H1 (cell line): Measurements from ENCODE around the gene OR4N2. TPM values are rescaled to one million over a fixed set of nuclear protein-coding genes. Genes with fewer than 3 reads are reported as not detected.

Experiments
- ATF3 ChIP-seq: IDR thresholded peaks from 2 replicates; pipeline ENCODE4 v1.6.1; 2011; ENCODE audit warnings: low read depth, mild to moderate bottlenecking, low read length; ENCODE audit not compliant: insufficient read depth
- EGR1 ChIP-seq: IDR thresholded peaks from 2 replicates; pipeline ENCODE4 v1.6.1; 2011; ENCODE audit warnings: low read depth, low read length, borderline replicate concordance
- RBBP5 ChIP-seq: IDR thresholded peaks from 2 replicates; pipeline ENCODE4 v1.7.1; 2012; ENCODE audit warnings: low read depth, mild to moderate bottlenecking, inconsistent platforms, low read length, moderate library complexity, borderline replicate concordance
- TBP ChIP-seq: IDR thresholded peaks from 2 replicates; pipeline ENCODE4 v1.6.1; 2011; ENCODE audit warnings: low read depth, low read length, improper control_type of control experiment
- polyA plus RNA-seq, 7 experiments: library from polyadenylated mRNA; depleted of rRNA in 3 of 7; stranded (reverse) in 5 of 7; unstranded in 2 of 7; fragments of >200 nt in 5 of 7; fragments of 200-250 nt in 2 of 7; gene quantifications; 1 replicate in 5 of 7; 2 replicates in 1 of 7; 4 replicates in 1 of 7; pipeline versions ENCODE4 v1.2.1 to v1.2.3, GENCODE V29; 2011 to 2013; ENCODE audit warnings: missing spikeins in 2 of 7, mixed read lengths in 2 of 7
- total RNA-seq: library from RNA; stranded (reverse); fragmentation: NEBNext Ultra II Directional; extraction: Animal tissue kit (Norgen Biotek cat#: 25700); gene quantifications from 2 replicates; pipeline ENCODE4 v1.2.1, GENCODE V29; 2021
- TF ChIP-seq, protein P1 (sequence below): fragments of 300-600 bp; sonication (generic); IDR thresholded peaks from 2 replicates; pipeline ENCODE4 v1.7.1; 2012; ENCODE audit warnings: low read length, moderate library complexity, mild to moderate bottlenecking, inconsistent platforms; ENCODE audit not compliant: insufficient replicate concordance

OR4N2 gene
- total and polyA plus RNA-seq, 2 of the 8 experiments (the other 6 are each of a cell fraction or from before 2014, with no cell fraction given) = not detected

- TF ChIP-seq, protein P1, sequence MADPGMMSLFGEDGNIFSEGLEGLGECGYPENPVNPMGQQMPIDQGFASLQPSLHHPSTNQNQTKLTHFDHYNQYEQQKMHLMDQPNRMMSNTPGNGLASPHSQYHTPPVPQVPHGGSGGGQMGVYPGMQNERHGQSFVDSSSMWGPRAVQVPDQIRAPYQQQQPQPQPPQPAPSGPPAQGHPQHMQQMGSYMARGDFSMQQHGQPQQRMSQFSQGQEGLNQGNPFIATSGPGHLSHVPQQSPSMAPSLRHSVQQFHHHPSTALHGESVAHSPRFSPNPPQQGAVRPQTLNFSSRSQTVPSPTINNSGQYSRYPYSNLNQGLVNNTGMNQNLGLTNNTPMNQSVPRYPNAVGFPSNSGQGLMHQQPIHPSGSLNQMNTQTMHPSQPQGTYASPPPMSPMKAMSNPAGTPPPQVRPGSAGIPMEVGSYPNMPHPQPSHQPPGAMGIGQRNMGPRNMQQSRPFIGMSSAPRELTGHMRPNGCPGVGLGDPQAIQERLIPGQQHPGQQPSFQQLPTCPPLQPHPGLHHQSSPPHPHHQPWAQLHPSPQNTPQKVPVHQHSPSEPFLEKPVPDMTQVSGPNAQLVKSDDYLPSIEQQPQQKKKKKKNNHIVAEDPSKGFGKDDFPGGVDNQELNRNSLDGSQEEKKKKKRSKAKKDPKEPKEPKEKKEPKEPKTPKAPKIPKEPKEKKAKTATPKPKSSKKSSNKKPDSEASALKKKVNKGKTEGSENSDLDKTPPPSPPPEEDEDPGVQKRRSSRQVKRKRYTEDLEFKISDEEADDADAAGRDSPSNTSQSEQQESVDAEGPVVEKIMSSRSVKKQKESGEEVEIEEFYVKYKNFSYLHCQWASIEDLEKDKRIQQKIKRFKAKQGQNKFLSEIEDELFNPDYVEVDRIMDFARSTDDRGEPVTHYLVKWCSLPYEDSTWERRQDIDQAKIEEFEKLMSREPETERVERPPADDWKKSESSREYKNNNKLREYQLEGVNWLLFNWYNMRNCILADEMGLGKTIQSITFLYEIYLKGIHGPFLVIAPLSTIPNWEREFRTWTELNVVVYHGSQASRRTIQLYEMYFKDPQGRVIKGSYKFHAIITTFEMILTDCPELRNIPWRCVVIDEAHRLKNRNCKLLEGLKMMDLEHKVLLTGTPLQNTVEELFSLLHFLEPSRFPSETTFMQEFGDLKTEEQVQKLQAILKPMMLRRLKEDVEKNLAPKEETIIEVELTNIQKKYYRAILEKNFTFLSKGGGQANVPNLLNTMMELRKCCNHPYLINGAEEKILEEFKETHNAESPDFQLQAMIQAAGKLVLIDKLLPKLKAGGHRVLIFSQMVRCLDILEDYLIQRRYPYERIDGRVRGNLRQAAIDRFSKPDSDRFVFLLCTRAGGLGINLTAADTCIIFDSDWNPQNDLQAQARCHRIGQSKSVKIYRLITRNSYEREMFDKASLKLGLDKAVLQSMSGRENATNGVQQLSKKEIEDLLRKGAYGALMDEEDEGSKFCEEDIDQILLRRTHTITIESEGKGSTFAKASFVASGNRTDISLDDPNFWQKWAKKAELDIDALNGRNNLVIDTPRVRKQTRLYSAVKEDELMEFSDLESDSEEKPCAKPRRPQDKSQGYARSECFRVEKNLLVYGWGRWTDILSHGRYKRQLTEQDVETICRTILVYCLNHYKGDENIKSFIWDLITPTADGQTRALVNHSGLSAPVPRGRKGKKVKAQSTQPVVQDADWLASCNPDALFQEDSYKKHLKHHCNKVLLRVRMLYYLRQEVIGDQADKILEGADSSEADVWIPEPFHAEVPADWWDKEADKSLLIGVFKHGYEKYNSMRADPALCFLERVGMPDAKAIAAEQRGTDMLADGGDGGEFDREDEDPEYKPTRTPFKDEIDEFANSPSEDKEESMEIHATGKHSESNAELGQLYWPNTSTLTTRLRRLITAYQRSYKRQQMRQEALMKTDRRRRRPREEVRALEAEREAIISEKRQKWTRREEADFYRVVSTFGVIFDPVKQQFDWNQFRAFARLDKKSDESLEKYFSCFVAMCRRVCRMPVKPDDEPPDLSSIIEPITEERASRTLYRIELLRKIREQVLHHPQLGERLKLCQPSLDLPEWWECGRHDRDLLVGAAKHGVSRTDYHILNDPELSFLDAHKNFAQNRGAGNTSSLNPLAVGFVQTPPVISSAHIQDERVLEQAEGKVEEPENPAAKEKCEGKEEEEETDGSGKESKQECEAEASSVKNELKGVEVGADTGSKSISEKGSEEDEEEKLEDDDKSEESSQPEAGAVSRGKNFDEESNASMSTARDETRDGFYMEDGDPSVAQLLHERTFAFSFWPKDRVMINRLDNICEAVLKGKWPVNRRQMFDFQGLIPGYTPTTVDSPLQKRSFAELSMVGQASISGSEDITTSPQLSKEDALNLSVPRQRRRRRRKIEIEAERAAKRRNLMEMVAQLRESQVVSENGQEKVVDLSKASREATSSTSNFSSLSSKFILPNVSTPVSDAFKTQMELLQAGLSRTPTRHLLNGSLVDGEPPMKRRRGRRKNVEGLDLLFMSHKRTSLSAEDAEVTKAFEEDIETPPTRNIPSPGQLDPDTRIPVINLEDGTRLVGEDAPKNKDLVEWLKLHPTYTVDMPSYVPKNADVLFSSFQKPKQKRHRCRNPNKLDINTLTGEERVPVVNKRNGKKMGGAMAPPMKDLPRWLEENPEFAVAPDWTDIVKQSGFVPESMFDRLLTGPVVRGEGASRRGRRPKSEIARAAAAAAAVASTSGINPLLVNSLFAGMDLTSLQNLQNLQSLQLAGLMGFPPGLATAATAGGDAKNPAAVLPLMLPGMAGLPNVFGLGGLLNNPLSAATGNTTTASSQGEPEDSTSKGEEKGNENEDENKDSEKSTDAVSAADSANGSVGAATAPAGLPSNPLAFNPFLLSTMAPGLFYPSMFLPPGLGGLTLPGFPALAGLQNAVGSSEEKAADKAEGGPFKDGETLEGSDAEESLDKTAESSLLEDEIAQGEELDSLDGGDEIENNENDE = no peak
- TF ChIP-seq EGR1 (no peak), RBBP5 (no peak), TBP (no peak), ATF3 (no peak)
These were observed 69.6 kb downstream of the OR4N2 start (continued) for GRCh38 chr14:19873178-19873577.
